ENCODE data around the gene USP31. TPM values are rescaled to one million over a fixed set of nuclear protein-coding genes. Genes with fewer than 3 reads are reported as not detected.

USP31 gene
- total RNA-seq, 1 donor from 2014 or later, result 8.9 TPM

- Histone ChIP-seq H3K9ac (ENCODE audit: low read depth in 1 of 3, low read length in 3 of 3) (no peak overlapping the region), H3K9me3 (ENCODE audit: control insufficient read depth in 3 of 3, low read length in 3 of 3) (no peaks in the 10 kb centered on the region), H3K36me3 (ENCODE audit: control insufficient read depth in 3 of 3, insufficient read depth in 3 of 3, low read length in 3 of 3) (peaks cover 4 to 19% (median 15%) of the 10 kb centered on the region in 3 donors), H3K27me3 (ENCODE audit: control insufficient read depth in 3 of 3, insufficient read depth in 3 of 3, low read length in 3 of 3) (no peaks in the 10 kb centered on the region), H3K4me3 (ENCODE audit: low read length in 3 of 3) (no peak overlapping the region), H3K4me1 (ENCODE audit: control insufficient read depth in 3 of 3, insufficient read depth in 3 of 3, low read length in 3 of 3) (peaks cover 6 to 17% (median 9%) of the 10 kb centered on the region in 3 donors), H3K27ac (ENCODE audit: low read depth, low read length) (no peak overlapping the region)
These were observed 61.2 kb downstream of the USP31 start for GRCh38 chr16:23088018-23088417.

DNA sequence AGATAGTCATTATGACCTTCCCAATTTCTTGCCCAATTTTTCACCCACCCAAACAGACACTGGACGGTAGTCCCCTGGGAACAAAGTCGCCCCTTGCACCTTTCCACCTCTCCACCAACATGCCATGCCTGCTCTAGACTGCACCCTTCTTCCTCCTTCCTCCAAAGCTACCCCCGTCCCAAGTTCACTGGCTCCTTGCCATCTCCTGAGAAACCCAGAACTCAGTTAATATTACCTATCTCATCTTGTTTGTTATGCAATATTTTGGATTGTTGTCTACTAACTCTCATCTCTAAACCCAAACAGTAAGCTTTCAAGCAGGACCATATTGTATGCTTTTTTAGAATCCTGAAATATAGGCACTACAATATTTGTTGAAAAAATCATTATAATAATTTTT lies 63.3 kb downstream of the USP31 start:
- Histone ChIP-seq H3K4me1 (ENCODE audit: control insufficient read depth in 3 of 3, insufficient read depth in 3 of 3, low read length in 3 of 3) (peaks cover 6 to 17% (median 9%) of the 10 kb centered on the region in 3 donors), H3K9me3 (ENCODE audit: control insufficient read depth in 3 of 3, low read length in 3 of 3) (no peaks in the 10 kb centered on the region), H3K9ac (ENCODE audit: low read depth in 1 of 3, low read length in 3 of 3) (no peak overlapping the region), H3K36me3 (ENCODE audit: control insufficient read depth in 3 of 3, insufficient read depth in 3 of 3, low read length in 3 of 3) (peaks cover 7 to 34% (median 30%) of the 10 kb centered on the region in 3 donors), H3K27me3 (ENCODE audit: control insufficient read depth in 3 of 3, insufficient read depth in 3 of 3, low read length in 3 of 3) (no peaks in the 10 kb centered on the region), H3K4me3 (ENCODE audit: low read length in 3 of 3) (no peak overlapping the region), H3K27ac (ENCODE audit: low read depth, low read length) (no peak overlapping the region)

- Histone ChIP-seq H3K4me1 (ENCODE audit: control insufficient read depth in 3 of 3, insufficient read depth in 3 of 3, low read length in 3 of 3) (no peaks in the 10 kb centered on the region), H3K27me3 (ENCODE audit: control insufficient read depth in 3 of 3, insufficient read depth in 3 of 3, low read length in 3 of 3) (no peaks in the 10 kb centered on the region), H3K4me3 (ENCODE audit: low read length in 3 of 3) (no peak overlapping the region), H3K9me3 (ENCODE audit: control insufficient read depth in 3 of 3, low read length in 3 of 3) (no peaks in the 10 kb centered on the region), H3K9ac (ENCODE audit: low read depth in 1 of 3, low read length in 3 of 3) (no peak overlapping the region), H3K27ac (ENCODE audit: low read depth, low read length) (no peak overlapping the region), H3K36me3 (ENCODE audit: control insufficient read depth in 3 of 3, insufficient read depth in 3 of 3, low read length in 3 of 3) (peaks cover 18 to 41% (median 32%) of the 10 kb centered on the region in 3 donors)
These were observed 67.0 kb downstream of the USP31 start for GRCh38 chr16:23082161-23082788.

- Histone ChIP-seq H3K9ac (ENCODE audit: low read depth in 1 of 3, low read length in 3 of 3) (no peak overlapping the region), H3K27ac (ENCODE audit: low read depth, low read length) (no peak overlapping the region)
These were observed 67.6 kb downstream of the USP31 start for GRCh38 chr16:23081675-23082119.

GRCh38 chr16:23080747-23081146 lies 68.5 kb downstream of the USP31 start:
- H3K4me3 ChIP-seq (ENCODE audit: low read length in 3 of 3), result no peak overlapping the region
- no peaks in the 10 kb centered on the region for H3K4me1 ChIP-seq (ENCODE audit: control insufficient read depth in 3 of 3, insufficient read depth in 3 of 3, low read length in 3 of 3)
- no peak overlapping the region for H3K9ac ChIP-seq (ENCODE audit: low read depth in 1 of 3, low read length in 3 of 3)
- no peaks in the 10 kb centered on the region for H3K27me3 ChIP-seq (ENCODE audit: control insufficient read depth in 3 of 3, insufficient read depth in 3 of 3, low read length in 3 of 3)
- H3K27ac ChIP-seq (ENCODE audit: low read depth, low read length), result no peak overlapping the region
- H3K9me3 ChIP-seq (ENCODE audit: control insufficient read depth in 3 of 3, low read length in 3 of 3), result no peaks in the 10 kb centered on the region
- H3K36me3 ChIP-seq (ENCODE audit: control insufficient read depth in 3 of 3, insufficient read depth in 3 of 3, low read length in 3 of 3), result peaks cover 18 to 42% (median 32%) of the 10 kb centered on the region in 3 donors

More at GRCh38 chr16:23081675-23082119, 67.6 kb downstream of the USP31 start:
- Histone ChIP-seq H3K4me1 (ENCODE audit: control insufficient read depth in 3 of 3, insufficient read depth in 3 of 3, low read length in 3 of 3) (no peaks in the 10 kb centered on the region), H3K4me3 (ENCODE audit: low read length in 3 of 3) (no peak overlapping the region), H3K9me3 (ENCODE audit: control insufficient read depth in 3 of 3, low read length in 3 of 3) (no peaks in the 10 kb centered on the region), H3K27me3 (ENCODE audit: control insufficient read depth in 3 of 3, insufficient read depth in 3 of 3, low read length in 3 of 3) (no peaks in the 10 kb centered on the region), H3K36me3 (ENCODE audit: control insufficient read depth in 3 of 3, insufficient read depth in 3 of 3, low read length in 3 of 3) (peaks cover 18 to 41% (median 32%) of the 10 kb centered on the region in 3 donors)

- Histone ChIP-seq H3K4me3 (ENCODE audit: low read length in 3 of 3) (no peak overlapping the region), H3K9me3 (ENCODE audit: control insufficient read depth in 3 of 3, low read length in 3 of 3) (no peaks in the 10 kb centered on the region), H3K36me3 (ENCODE audit: control insufficient read depth in 3 of 3, insufficient read depth in 3 of 3, low read length in 3 of 3) (peaks cover 18 to 42% (median 32%) of the 10 kb centered on the region in 3 donors), H3K9ac (ENCODE audit: low read depth in 1 of 3, low read length in 3 of 3) (no peak overlapping the region), H3K4me1 (ENCODE audit: control insufficient read depth in 3 of 3, insufficient read depth in 3 of 3, low read length in 3 of 3) (no peaks in the 10 kb centered on the region), H3K27me3 (ENCODE audit: control insufficient read depth in 3 of 3, insufficient read depth in 3 of 3, low read length in 3 of 3) (no peaks in the 10 kb centered on the region), H3K27ac (ENCODE audit: low read depth, low read length) (no peak overlapping the region)
These were observed 68.9 kb downstream of the USP31 start for GRCh38 chr16:23080329-23080728.

GRCh38 chr16:23079675-23080301 lies 69.5 kb downstream of the USP31 start:
- no peaks in the 10 kb centered on the region for H3K27me3 ChIP-seq (ENCODE audit: control insufficient read depth in 3 of 3, insufficient read depth in 3 of 3, low read length in 3 of 3)
- H3K4me1 ChIP-seq (ENCODE audit: control insufficient read depth in 3 of 3, insufficient read depth in 3 of 3, low read length in 3 of 3), result no peaks in the 10 kb centered on the region
- H3K36me3 ChIP-seq (ENCODE audit: control insufficient read depth in 3 of 3, insufficient read depth in 3 of 3, low read length in 3 of 3), result peaks cover 22 to 42% (median 31%) of the 10 kb centered on the region in 3 donors
- no peak overlapping the region for H3K4me3 ChIP-seq (ENCODE audit: low read length in 3 of 3)
- H3K9me3 ChIP-seq (ENCODE audit: control insufficient read depth in 3 of 3, low read length in 3 of 3), result no peaks in the 10 kb centered on the region
- H3K27ac ChIP-seq (ENCODE audit: low read depth, low read length), result no peak overlapping the region
- no peak overlapping the region for H3K9ac ChIP-seq (ENCODE audit: low read depth in 1 of 3, low read length in 3 of 3)

- Histone ChIP-seq H3K36me3 (ENCODE audit: control insufficient read depth in 3 of 3, insufficient read depth in 3 of 3, low read length in 3 of 3) (peaks cover 8 to 21% (median 19%) of the 10 kb centered on the region in 3 donors), H3K9me3 (ENCODE audit: control insufficient read depth in 3 of 3, low read length in 3 of 3) (no peaks in the 10 kb centered on the region), H3K9ac (ENCODE audit: low read depth in 1 of 3, low read length in 3 of 3) (no peak overlapping the region), H3K4me3 (ENCODE audit: low read length in 3 of 3) (no peak overlapping the region), H3K27ac (ENCODE audit: low read depth, low read length) (no peak overlapping the region), H3K27me3 (ENCODE audit: control insufficient read depth in 3 of 3, insufficient read depth in 3 of 3, low read length in 3 of 3) (no peaks in the 10 kb centered on the region), H3K4me1 (ENCODE audit: control insufficient read depth in 3 of 3, insufficient read depth in 3 of 3, low read length in 3 of 3) (peaks cover 14 to 18% (median 15%) of the 10 kb centered on the region in 3 donors)
These were observed 74.8 kb downstream of the USP31 start for GRCh38 chr16:23074423-23074822.

DNA sequence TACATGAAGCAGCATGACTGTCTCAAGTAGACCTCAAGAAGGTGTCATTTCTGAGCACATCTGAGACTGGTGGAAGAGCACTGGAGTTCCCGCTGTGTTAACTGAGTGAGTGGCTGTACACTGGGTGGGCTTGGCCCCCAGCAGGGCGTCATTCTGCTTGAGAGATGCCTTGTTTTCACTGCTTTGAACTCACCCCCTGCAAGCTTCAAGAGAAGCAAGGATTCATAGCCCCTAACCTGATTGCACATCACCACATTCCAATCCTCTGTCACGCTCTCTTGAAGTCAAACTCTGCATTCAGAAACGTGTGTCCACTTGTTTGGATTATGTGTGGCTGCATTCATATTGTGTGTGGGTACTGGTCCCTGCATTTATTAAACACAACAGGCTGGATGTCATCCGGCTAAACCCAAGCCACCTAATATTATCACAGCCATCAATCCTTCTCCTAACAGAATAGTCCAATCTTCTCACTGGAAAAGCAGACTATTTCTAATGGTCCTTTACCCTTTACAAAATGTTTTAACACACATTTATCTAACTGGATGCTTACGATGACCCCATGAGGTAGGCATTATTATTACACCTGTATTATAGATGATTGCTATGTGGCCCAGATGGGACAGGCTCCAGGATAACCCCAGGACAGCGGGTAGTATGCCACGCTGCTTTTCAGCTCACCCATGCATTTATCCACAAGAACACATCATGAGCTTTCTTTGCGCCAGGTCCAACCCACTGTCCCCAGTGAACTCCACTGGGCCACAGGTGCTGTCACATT lies 76.3 kb downstream of the USP31 start:
- Histone ChIP-seq H3K27me3 (ENCODE audit: control insufficient read depth in 3 of 3, insufficient read depth in 3 of 3, low read length in 3 of 3) (no peaks in the 10 kb centered on the region), H3K36me3 (ENCODE audit: control insufficient read depth in 3 of 3, insufficient read depth in 3 of 3, low read length in 3 of 3) (peaks cover 22 to 33% (median 27%) of the 10 kb centered on the region in 3 donors), H3K4me1 (ENCODE audit: control insufficient read depth in 3 of 3, insufficient read depth in 3 of 3, low read length in 3 of 3) (peaks cover 14 to 18% (median 15%) of the 10 kb centered on the region in 3 donors), H3K9ac (ENCODE audit: low read depth in 1 of 3, low read length in 3 of 3) (no peak overlapping the region), H3K27ac (ENCODE audit: low read depth, low read length) (no peak overlapping the region), H3K4me3 (ENCODE audit: low read length in 3 of 3) (no peak overlapping the region), H3K9me3 (ENCODE audit: control insufficient read depth in 3 of 3, low read length in 3 of 3) (no peaks in the 10 kb centered on the region)
